Left ventricle myocardium inferior (tissue), 1 donor: ENCODE measurements around the gene KCNJ6. TPM values are rescaled to one million over a fixed set of nuclear protein-coding genes. Genes with fewer than 3 reads are reported as not detected.

ENCODE experiments used
- DNase-seq: peaks from one replicate; pipeline ENCODE4 v3.0.0-alpha.2; 2020
- H3K27ac ChIP-seq: fragments of 200-600 bp; replicated peaks from 2 replicates; pipeline ENCODE4 v1.8.0; 2021
- H3K27me3 ChIP-seq: fragments of 200-600 bp; 2 replicates; pipeline ENCODE4 v1.8.0; 2021; ENCODE audit warnings: low read depth
- H3K36me3 ChIP-seq: fragments of 200-600 bp; 2 replicates; pipeline ENCODE4 v1.8.0; 2021
- H3K4me1 ChIP-seq: fragments of 200-600 bp; 2 replicates; pipeline ENCODE4 v1.8.0; 2021
- H3K4me3 ChIP-seq: fragments of 200-600 bp; 2 replicates; pipeline ENCODE4 v1.8.0; 2021; ENCODE audit warnings: mild to moderate bottlenecking, moderate library complexity
- H3K9me3 ChIP-seq: fragments of 200-600 bp; replicated peaks from 2 replicates; pipeline ENCODE4 v1.8.0; 2021
- intact Hi-C: fragments of 100-400 bp; cut with micrococcal nuclease; formaldehyde crosslinking; loops from one replicate; pipeline ENCODE4 v1.11.0; 2022
- total RNA-seq: library from RNA; stranded (reverse); fragmentation: NEBNext Ultra II Directional; extraction: Animal tissue kit (Norgen Biotek cat#: 25700); gene quantifications from one replicate; pipeline ENCODE4 v1.2.1, GENCODE V29; 2021
- TF ChIP-seq, protein P1 (sequence below): fragments of 200-600 bp; IDR thresholded peaks from 2 replicates; pipeline ENCODE4 v1.8.0; 2021; ENCODE audit warnings: antibody characterized with exemption, mild to moderate bottlenecking, borderline replicate concordance
- donor health status: DM: no; HTN: yes; CAD: no; lungs with severe emphysema.

The KCNJ6 gene
- total RNA-seq, 1 donor from 2014 or later = not detected

DNA sequence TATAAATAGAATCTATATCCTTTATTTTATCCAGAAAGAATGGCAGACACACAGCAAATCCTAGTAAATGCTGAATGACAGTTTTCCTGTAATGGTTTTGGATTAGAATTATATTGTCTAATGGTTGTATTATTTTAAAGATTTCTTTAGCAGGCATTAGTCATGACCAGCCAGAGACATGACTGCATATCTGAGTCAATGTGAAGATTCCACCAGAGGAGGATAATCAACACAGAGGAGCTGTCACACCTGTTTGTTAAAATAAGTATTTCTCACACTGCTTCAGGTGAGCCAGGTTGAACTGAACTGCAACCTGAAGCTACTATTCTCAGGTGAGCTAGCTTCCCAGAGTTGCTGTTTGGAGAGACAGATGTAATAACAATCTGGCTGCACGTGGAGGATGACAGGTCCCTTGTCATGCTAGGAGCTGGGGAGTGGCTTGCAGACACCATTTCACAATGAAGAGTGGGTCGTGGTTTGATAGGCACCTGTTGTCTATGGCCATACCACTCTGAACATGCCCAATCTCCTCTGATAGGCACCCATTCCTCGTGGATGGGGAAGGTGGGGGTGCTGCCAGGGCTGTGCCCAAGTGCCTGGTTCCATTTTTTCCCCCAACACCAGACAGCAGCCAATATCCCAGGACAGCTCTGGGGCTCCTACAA, 94.3 kb downstream of the KCNJ6 start:
- Histone ChIP-seq H3K4me3 (no peak overlapping the region), H3K27ac (no peak overlapping the region), H3K36me3 (no peaks in the 10 kb centered on the region), H3K4me1 (no peaks in the 10 kb centered on the region), H3K9me3 (no peaks in the 10 kb centered on the region), H3K27me3 (peaks cover 56% of the 10 kb centered on the region)
- intact Hi-C loops = no loop called here
- TF ChIP-seq, protein P1, sequence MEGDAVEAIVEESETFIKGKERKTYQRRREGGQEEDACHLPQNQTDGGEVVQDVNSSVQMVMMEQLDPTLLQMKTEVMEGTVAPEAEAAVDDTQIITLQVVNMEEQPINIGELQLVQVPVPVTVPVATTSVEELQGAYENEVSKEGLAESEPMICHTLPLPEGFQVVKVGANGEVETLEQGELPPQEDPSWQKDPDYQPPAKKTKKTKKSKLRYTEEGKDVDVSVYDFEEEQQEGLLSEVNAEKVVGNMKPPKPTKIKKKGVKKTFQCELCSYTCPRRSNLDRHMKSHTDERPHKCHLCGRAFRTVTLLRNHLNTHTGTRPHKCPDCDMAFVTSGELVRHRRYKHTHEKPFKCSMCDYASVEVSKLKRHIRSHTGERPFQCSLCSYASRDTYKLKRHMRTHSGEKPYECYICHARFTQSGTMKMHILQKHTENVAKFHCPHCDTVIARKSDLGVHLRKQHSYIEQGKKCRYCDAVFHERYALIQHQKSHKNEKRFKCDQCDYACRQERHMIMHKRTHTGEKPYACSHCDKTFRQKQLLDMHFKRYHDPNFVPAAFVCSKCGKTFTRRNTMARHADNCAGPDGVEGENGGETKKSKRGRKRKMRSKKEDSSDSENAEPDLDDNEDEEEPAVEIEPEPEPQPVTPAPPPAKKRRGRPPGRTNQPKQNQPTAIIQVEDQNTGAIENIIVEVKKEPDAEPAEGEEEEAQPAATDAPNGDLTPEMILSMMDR = no peak
- DNase-seq = no peak

DNA sequence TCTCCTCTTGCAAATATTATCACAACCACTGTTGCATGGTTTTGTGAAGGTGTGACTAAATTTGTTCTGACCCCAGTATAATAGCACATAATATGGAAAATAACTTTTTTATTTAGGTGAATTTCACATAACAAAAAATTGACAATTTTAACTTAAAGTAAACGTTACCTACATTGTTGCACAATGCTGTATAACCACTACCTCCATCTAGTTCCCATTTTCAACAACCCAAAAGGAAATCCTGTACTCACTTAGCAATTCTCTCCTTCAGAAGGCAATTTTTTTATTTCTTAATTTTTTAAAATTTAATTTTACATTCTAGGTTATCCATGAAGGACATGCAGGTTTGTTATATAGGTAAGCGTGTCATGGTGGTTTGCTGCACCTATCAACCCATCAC, 95.2 kb downstream of the KCNJ6 start:
- Histone ChIP-seq H3K4me1 (no peaks in the 10 kb centered on the region), H3K27me3 (peaks cover 49% of the 10 kb centered on the region), H3K9me3 (no peaks in the 10 kb centered on the region), H3K36me3 (no peaks in the 10 kb centered on the region), H3K27ac (no peak overlapping the region), H3K4me3 (no peak overlapping the region)
- TF ChIP-seq, protein P1 = no peak
- intact Hi-C loops = no loop called here
- DNase-seq = no peak

DNA sequence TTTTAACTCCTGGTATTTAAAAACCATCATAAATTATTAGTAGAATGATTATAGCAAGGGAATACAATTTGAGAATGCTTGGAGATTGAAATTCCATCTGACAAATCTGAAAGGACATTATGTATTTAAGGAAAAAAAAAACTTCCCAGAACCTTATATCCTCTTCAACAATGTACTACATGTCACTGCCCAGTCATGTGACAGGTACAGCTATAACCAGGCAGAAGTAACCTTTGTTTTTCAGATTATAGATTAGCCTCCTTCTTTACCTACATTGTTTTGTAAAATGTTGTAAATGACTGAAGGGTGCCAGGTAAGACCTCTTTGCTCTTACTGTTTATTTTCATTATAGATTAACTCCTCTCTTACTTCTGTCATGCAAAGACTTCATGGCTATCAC, 96.9 kb downstream of the KCNJ6 start:
- Histone ChIP-seq H3K27me3 (peaks cover 33% of the 10 kb centered on the region), H3K27ac (no peak overlapping the region), H3K36me3 (no peaks in the 10 kb centered on the region), H3K4me1 (no peaks in the 10 kb centered on the region), H3K4me3 (no peak overlapping the region), H3K9me3 (no peaks in the 10 kb centered on the region)
- no peak for DNase-seq
- TF ChIP-seq, protein P1 = no peak
- intact Hi-C loops = no loop called here

DNA sequence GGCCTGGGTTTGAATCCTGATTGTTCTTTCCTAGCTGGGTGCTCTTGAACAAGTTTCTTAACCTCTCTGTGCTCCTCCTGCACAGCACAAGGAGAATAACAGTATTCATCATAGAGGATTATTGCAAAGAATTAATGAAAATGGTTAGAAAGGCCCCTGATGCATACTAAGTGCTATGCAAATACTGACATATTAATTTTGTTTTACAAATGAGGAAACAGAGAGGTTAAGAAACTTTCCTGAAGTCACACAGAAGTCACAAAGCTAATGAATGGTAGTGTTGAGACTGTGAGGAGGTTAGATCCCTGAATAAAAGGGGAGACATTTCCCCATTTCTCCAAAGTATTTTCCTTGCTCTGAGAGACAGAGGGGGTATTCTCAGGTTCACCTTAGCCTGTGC, 99.0 kb downstream of the KCNJ6 start:
- no peak overlapping the region for H3K4me3 ChIP-seq
- no peaks in the 10 kb centered on the region for H3K36me3 ChIP-seq
- peaks cover 19% of the 10 kb centered on the region for H3K9me3 ChIP-seq
- intact Hi-C loops = no loop called here
- no peak overlapping the region for H3K27ac ChIP-seq
- TF ChIP-seq, protein P1 = no peak
- H3K4me1 ChIP-seq = no peaks in the 10 kb centered on the region
- H3K27me3 ChIP-seq = peaks cover 16% of the 10 kb centered on the region
- DNase-seq = no peak

DNA sequence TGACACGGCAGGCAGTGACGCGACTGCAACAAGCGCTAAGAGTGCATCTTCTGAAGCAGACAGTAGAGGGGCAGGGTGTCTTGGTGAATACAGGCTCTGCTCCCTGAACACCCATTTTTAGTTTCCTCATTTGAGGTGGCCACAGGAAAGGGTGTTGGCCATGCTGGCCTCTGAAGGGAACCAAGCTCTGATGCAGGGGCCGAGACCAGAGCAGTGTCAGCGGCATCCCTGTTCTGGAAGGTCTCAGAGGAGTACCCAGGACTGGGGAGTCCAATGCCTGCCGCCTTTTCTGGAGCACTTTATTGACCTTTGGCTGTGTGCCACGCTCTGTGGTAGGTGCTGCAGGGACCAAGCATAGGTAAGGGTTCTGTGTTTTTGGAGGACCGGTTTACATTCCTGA, 100.4 kb downstream of the KCNJ6 start:
- Histone ChIP-seq H3K4me1 (no peaks in the 10 kb centered on the region), H3K27ac (no peak overlapping the region), H3K9me3 (peaks cover 27% of the 10 kb centered on the region), H3K36me3 (no peaks in the 10 kb centered on the region), H3K4me3 (no peak overlapping the region), H3K27me3 (peaks cover 4% of the 10 kb centered on the region)
- intact Hi-C loops = no loop called here
- TF ChIP-seq, protein P1 = no peak
- DNase-seq = no peak

DNA sequence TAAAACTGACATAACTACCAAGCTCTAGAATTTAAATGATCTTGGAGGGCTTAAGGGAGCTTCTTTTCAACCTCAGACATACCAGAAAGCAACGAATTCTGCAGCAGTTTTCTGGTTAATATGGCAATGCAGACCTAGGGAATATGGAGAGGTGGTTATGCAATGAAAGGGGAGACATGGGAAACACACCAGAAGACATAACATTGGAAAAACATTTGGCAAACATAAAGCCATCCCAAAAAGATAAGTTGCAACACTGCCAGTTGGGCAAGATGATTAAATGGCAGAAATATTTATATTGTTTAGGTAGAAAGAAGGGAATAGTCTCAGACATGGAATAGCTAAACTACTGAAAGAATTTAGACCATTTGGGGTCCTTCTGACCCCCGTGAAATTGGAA, 104.5 kb downstream of the KCNJ6 start:
- H3K36me3 ChIP-seq = no peaks in the 10 kb centered on the region
- H3K9me3 ChIP-seq = peaks cover 27% of the 10 kb centered on the region
- H3K27ac ChIP-seq = no peak overlapping the region
- DNase-seq = no peak
- intact Hi-C loops = no loop called here
- H3K4me1 ChIP-seq = no peaks in the 10 kb centered on the region
- H3K4me3 ChIP-seq = no peak overlapping the region
- TF ChIP-seq, protein P1 = no peak
- H3K27me3 ChIP-seq = no peaks in the 10 kb centered on the region
